Amniotic stem cell (primary cell): ENCODE measurements around the gene F11R.
"Not testable (repeated sequence)": the region's sequence is repeated elsewhere in the genome, so short reads cannot be mapped to it uniquely, and the experiment has no call there.

Experiments
- DNase-seq: peaks from one replicate; lab custom pipeline; 2025; lab: John Stamatoyannopoulos, UW

The F11R gene

GRCh38 chr1:161044535-161044907, 23.6 kb upstream of the F11R start:
- no peak for DNase-seq

- DNase-seq: no peak
Measured at GRCh38 chr1:161039546-161039945, 18.6 kb upstream of the F11R start.

- no peak for DNase-seq
Measured at GRCh38 chr1:161039154-161039545, 18.2 kb upstream of the F11R start.

- DNase-seq: no peak
Measured at GRCh38 chr1:161038523-161039153, 17.7 kb upstream of the F11R start, which contains the start of gene TSTD1. TSTD1 (minus strand) TSS chr1:161038964; CDS start chr1:161038889, 75 bp downstream.

- no peak for DNase-seq
Measured at GRCh38 chr1:161037661-161038522, 16.9 kb upstream of the F11R start.

GRCh38 chr1:161033751-161034150, 12.8 kb upstream of the F11R start:
- no peak for DNase-seq

GRCh38 chr1:161032409-161032808, 11.5 kb upstream of the F11R start:
- no peak for DNase-seq

GRCh38 chr1:161031874-161032273, 10.9 kb upstream of the F11R start:
- no peak for DNase-seq

- DNase-seq: not testable (repeated sequence)
Measured at GRCh38 chr1:161029466-161029865, 8.5 kb upstream of the F11R start.

- not testable (repeated sequence) for DNase-seq
Measured at GRCh38 chr1:161026954-161027353, 6.0 kb upstream of the F11R start.

GRCh38 chr1:161022432-161022831, 1.5 kb upstream of the F11R start:
- DNase-seq: not testable (repeated sequence)

- DNase-seq: no peak
Measured at GRCh38 chr1:161021970-161022353, 1.0 kb upstream of the F11R start.

- DNase-seq: no peak
Measured at GRCh38 chr1:161021165-161021969, 415 bp upstream of the F11R start.

- DNase-seq: no peak
Measured at GRCh38 chr1:161019751-161020495, 1.0 kb downstream of the F11R start.

GRCh38 chr1:161019111-161019660, 1.8 kb downstream of the F11R start:
- DNase-seq: not testable (repeated sequence)

- DNase-seq: no peak
Measured at GRCh38 chr1:161018631-161018930, 2.4 kb downstream of the F11R start.

GRCh38 chr1:161017756-161018630, 3.0 kb downstream of the F11R start:
- no peak for DNase-seq

- not testable (repeated sequence) for DNase-seq
Measured at GRCh38 chr1:161017181-161017580, 3.8 kb downstream of the F11R start.

GRCh38 chr1:161016683-161017082, 4.3 kb downstream of the F11R start:
- not testable (repeated sequence) for DNase-seq

- DNase-seq: no peak
Measured at GRCh38 chr1:161013488-161014230, 7.3 kb downstream of the F11R start.
